HepG2 (cell line): ENCODE results near the gene CLCA1. TPM values are rescaled to one million over a fixed set of nuclear protein-coding genes. Genes with fewer than 3 reads are reported as not detected.

Experiments used
- ATAC-seq: fragments of 200-7000 bp; cut with Tn5 transposase; 3 replicates; pipeline ENCODE4 v1.9.1; 2020; ENCODE audit warnings: mild to moderate bottlenecking, moderate library complexity
- BruUV-seq: library from RNA; stranded (reverse); fragments of 400-500 nt; replicated peaks from 2 replicates; lab custom pipeline; 2021; lab: Mats Ljungman, UMichigan
- CTCF ChIA-PET: fragments of 300-600 bp; formaldehyde crosslinking; extraction: SDS; loops from one replicate; lab custom pipeline; 2021; ENCODE audit warnings: low total read pairs, inconsistent platforms, low intra/inter-chr PET ratio; lab: Yijun Ruan, JAX
- POLR2A ChIA-PET: fragments of 350-600 bp; sonication (Branson Sonifier 250); formaldehyde crosslinking; loops from one replicate; lab custom pipeline; 2020; ENCODE audit warnings: antibody characterized with exemption, inconsistent platforms; lab: Yijun Ruan, JAX
- DNase-seq: peaks from one replicate; pipeline ENCODE4 v3.0.0-alpha.2; 2015; ENCODE audit warnings: low spot score
- FAIRE-seq: peaks from 3 replicates; lab custom pipeline; 2011; peaks lifted over from hg19 to GRCh38; lab: Jason Lieb, UNC
- H2AFZ ChIP-seq: one replicate; pipeline ENCODE4 v1.6.1; 2011; ENCODE audit warnings: low read length, inconsistent platforms
- H3K27ac ChIP-seq: fragments of 300-600 bp; 3 replicates; pipeline ENCODE4 v1.8.0; 2011; ENCODE audit warnings: mixed run types, mild to moderate bottlenecking, mixed read lengths, low read length, inconsistent platforms; ENCODE audit not compliant: insufficient read depth; ENCODE audit errors: extremely low read length
- H3K27me3 ChIP-seq, 2 experiments: fragments of 200-600 bp in 1 of 2; 2 replicates in 1 of 2; 3 replicates in 1 of 2; pipeline versions ENCODE4 v1.6.0 to v1.8.0; 2011; ENCODE audit warnings: low read length in 2 of 2, mild to moderate bottlenecking in 2 of 2, moderate library complexity in 2 of 2, inconsistent platforms in 1 of 2; ENCODE audit not compliant: insufficient read depth in 2 of 2, control insufficient read depth in 1 of 2
- H3K36me3 ChIP-seq, 2 experiments: fragments of 200-600 bp in 1 of 2; replicated peaks in 1 of 2; 2 replicates in 1 of 2; 3 replicates in 1 of 2; pipeline versions ENCODE4 v1.5.1 to v1.8.0; 2011; ENCODE audit warnings: low read length in 2 of 2, inconsistent platforms in 1 of 2; ENCODE audit not compliant: insufficient read depth in 2 of 2, control insufficient read depth in 1 of 2
- H3K4me1 ChIP-seq: 2 replicates; pipeline ENCODE4 v1.5.1; 2012; ENCODE audit warnings: low read length, inconsistent platforms; ENCODE audit not compliant: insufficient read depth
- H3K4me2 ChIP-seq: 2 replicates; pipeline ENCODE4 v1.6.0; 2011; ENCODE audit warnings: low read depth, low read length, inconsistent platforms
- H3K4me3 ChIP-seq, 3 experiments: fragments of 200-600 bp in 1 of 3; sonication (generic), shearing (Covaris generic) in 1 of 3; replicated peaks in 1 of 3; 2 replicates each; pipeline ENCODE4 v1.5.1; 2011 to 2016; ENCODE audit warnings: low read length in 3 of 3, inconsistent platforms in 2 of 3, low read depth in 2 of 3, mild to moderate bottlenecking in 2 of 3, control low read depth in 1 of 3, mixed read lengths in 1 of 3; ENCODE audit not compliant: insufficient read depth in 1 of 3
- H3K79me2 ChIP-seq: one replicate; pipeline ENCODE4 v1.6.1; 2011; ENCODE audit warnings: low read length, inconsistent platforms; ENCODE audit not compliant: insufficient read depth
- H3K9ac ChIP-seq: 2 replicates; pipeline ENCODE4 v1.6.0; 2011; ENCODE audit warnings: mild to moderate bottlenecking, low read depth, low read length, inconsistent platforms; ENCODE audit not compliant: insufficient read depth
- H3K9me3 ChIP-seq: 2 replicates; pipeline ENCODE4 v1.5.1; 2012; ENCODE audit warnings: mild to moderate bottlenecking, low read length
- H4K20me1 ChIP-seq: 2 replicates; pipeline ENCODE4 v1.6.0; 2011; ENCODE audit warnings: inconsistent platforms, mild to moderate bottlenecking, low read length, moderate library complexity; ENCODE audit not compliant: insufficient read depth
- DR1 ChIP-seq: sonication (generic); formaldehyde crosslinking; IDR thresholded peaks from 2 replicates; pipeline ENCODE4 v1.8.0; 2021; ENCODE audit warnings: mild to moderate bottlenecking, missing genetic modification reagents, inconsistent platforms
- GABPB1 ChIP-seq: IDR thresholded peaks from 2 replicates; pipeline ENCODE4 v1.6.1; 2016; ENCODE audit warnings: mild to moderate bottlenecking, missing genetic modification reagents, moderate library complexity, missing compliant biosample characterization
- GTF3A ChIP-seq: sonication (generic); formaldehyde crosslinking; conservative IDR thresholded peaks from 2 replicates; pipeline ENCODE4 v1.4.0; 2020; ENCODE audit warnings: mild to moderate bottlenecking, missing genetic modification reagents
- MED8 ChIP-seq: sonication (generic); formaldehyde crosslinking; IDR thresholded peaks from 2 replicates; pipeline ENCODE4 v1.8.1; 2023; ENCODE audit warnings: mild to moderate bottlenecking, missing genetic modification reagents; ENCODE audit not compliant: insufficient replicate concordance
- MEIS2 ChIP-seq: sonication (generic); formaldehyde crosslinking; IDR thresholded peaks from 2 replicates; pipeline ENCODE4 v1.9.0; 2021; ENCODE audit warnings: mild to moderate bottlenecking, missing genetic modification reagents
- NFYB ChIP-seq: sonication (generic); formaldehyde crosslinking; IDR thresholded peaks from 2 replicates; pipeline ENCODE4 v1.4.0; 2020; ENCODE audit warnings: missing genetic modification reagents
- TEAD2 ChIP-seq: sonication (generic); formaldehyde crosslinking; IDR thresholded peaks from 2 replicates; pipeline ENCODE4 v1.9.0; 2021; ENCODE audit warnings: missing genetic modification reagents
- TOE1 ChIP-seq: sonication (generic); formaldehyde crosslinking; IDR thresholded peaks from 2 replicates; pipeline ENCODE4 v1.4.0; 2020; ENCODE audit warnings: mild to moderate bottlenecking, missing genetic modification reagents
- TOPORS ChIP-seq: sonication (generic); formaldehyde crosslinking; IDR thresholded peaks from 2 replicates; pipeline ENCODE4 v1.8.0; 2023; ENCODE audit warnings: mild to moderate bottlenecking, missing genetic modification reagents
- ZNF232 ChIP-seq: sonication (generic); formaldehyde crosslinking; IDR thresholded peaks from 2 replicates; pipeline ENCODE4 v1.4.0; 2020; ENCODE audit warnings: missing genetic modification reagents, borderline replicate concordance
- ZNF350 ChIP-seq: sonication (generic); formaldehyde crosslinking; IDR thresholded peaks from 2 replicates; pipeline ENCODE4 v1.4.0; 2020; ENCODE audit warnings: mild to moderate bottlenecking, low read depth, missing genetic modification reagents, borderline replicate concordance
- ZNF496 ChIP-seq: sonication (generic); formaldehyde crosslinking; IDR thresholded peaks from 2 replicates; pipeline ENCODE4 v1.8.1; 2023; ENCODE audit warnings: mild to moderate bottlenecking, moderate library complexity, missing genetic modification reagents; ENCODE audit not compliant: insufficient replicate concordance
- ZNF678 ChIP-seq: sonication (generic); formaldehyde crosslinking; IDR thresholded peaks from 2 replicates; pipeline ENCODE4 v1.4.0; 2020; ENCODE audit warnings: mild to moderate bottlenecking, missing genetic modification reagents
- ZNF841 ChIP-seq: sonication (generic); formaldehyde crosslinking; IDR thresholded peaks from 2 replicates; pipeline ENCODE4 v1.8.1; 2023; ENCODE audit warnings: missing genetic modification reagents, borderline replicate concordance
- ZNF879 ChIP-seq: sonication (generic); formaldehyde crosslinking; IDR thresholded peaks from 2 replicates; pipeline ENCODE4 v1.8.1; 2023; ENCODE audit warnings: missing genetic modification reagents
- ZZZ3 ChIP-seq: sonication (generic); formaldehyde crosslinking; IDR thresholded peaks from 2 replicates; pipeline ENCODE4 v1.4.0; 2020; ENCODE audit warnings: missing genetic modification reagents, mild to moderate bottlenecking, borderline replicate concordance
- in situ Hi-C: cut with HindIII; loops from 2 replicates; pipeline ENCODE4 v1.10.0; 2017; ENCODE audit warnings: low pct_unique_long_range_greater_than_20kb; ENCODE audit not compliant: extremely low pct_ligation_motif_present
- intact Hi-C: fragments of 100-400 bp; cut with micrococcal nuclease; formaldehyde crosslinking; loops from one replicate; pipeline ENCODE4 v1.10.0; 2022; ENCODE audit not compliant: unreplicated experiment
- polyA plus RNA-seq, 8 experiments: library from polyadenylated mRNA; depleted of rRNA in 3 of 8; stranded (reverse) in 7 of 8; unstranded in 1 of 8; fragments of >200 nt; fragmentation: Illumina TruSeq in 4 of 8; extraction: Trizol in 4 of 8; gene quantifications; 2 replicates each; pipeline versions ENCODE4 v1.2.1 to v1.2.3, GENCODE V29; 2011 to 2016; ENCODE audit warnings: low read depth in 4 of 8, missing spikeins in 1 of 8, mixed read lengths in 1 of 8; ENCODE audit not compliant: insufficient read depth in 1 of 8
- total RNA-seq, 5 experiments: library from RNA; depleted of rRNA; stranded (reverse); fragments of >200 nt; fragmentation: Illumina TruSeq; extraction: Trizol; gene quantifications; 2 replicates each; pipeline ENCODE4 v1.2.3, GENCODE V29; 2016; ENCODE audit warnings: low read depth in 1 of 5
- TF ChIP-seq, protein P1 (sequence below): sonication (generic); formaldehyde crosslinking; IDR thresholded peaks from 2 replicates; pipeline ENCODE4 v1.4.0; 2020; ENCODE audit warnings: missing genetic modification reagents; ENCODE audit errors: not compliant biosample characterization

Gene CLCA1
- total and polyA plus RNA-seq, 2 of the 13 experiments (the other 11 are each of a cell fraction or from before 2014, with no cell fraction given), result not detected

DNA sequence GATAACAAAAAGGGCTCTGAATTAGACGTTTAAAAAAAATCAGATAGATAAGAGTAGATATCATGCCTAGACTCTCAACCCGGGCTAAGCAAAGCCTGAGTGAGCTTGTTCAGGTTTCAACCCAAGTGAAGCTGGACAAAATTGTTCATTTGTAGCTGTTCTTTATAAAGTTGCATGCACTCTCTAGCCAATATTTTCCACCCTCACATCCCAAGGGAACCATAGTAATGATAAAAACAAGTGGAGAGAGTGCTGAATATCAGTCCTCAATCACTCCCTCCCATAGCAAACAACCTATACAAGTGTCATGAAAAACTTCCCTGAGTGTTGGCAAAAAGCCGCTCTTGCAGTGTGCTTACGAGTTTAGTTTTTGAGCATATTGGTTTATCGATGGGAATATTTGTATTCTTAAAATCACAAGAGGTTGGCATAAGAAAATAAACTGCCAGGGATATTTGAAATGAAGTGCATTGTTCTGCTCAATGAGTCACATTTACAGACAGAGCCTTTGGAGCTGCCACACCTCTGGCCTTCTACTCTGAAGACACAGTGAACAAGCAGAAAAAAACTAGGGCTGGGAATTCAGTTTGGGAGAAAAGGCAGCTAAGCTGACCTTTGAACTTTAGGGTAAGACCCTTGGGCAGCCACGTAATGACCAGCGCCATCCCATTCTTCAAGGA is 47.0 kb upstream of the CLCA1 start (continued):
- TF ChIP-seq GABPB1 (CRISPR knock-in tag), result no peak

DNA sequence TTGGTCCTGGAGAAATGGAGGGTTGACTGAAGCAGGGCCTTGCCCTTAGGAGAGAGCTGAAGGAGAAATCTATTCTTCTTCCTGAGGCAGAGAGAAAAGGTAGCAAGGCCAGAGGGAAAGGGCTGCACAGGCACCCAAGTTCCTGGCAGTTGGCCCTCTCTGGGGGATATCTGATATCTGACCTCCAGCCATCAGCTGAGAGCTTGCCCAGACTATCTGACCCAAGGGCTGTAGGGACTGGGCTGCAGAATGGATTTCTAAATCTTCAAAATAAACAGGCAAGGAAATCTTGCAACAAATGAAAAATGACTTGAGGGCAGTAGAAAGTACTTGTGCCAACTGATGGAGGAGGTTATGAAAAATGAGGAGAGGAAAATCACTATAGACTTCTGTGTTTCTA is 45.3 kb upstream of the CLCA1 start:
- POLR2A ChIA-PET, result no interaction called here
- no peak overlapping the region for H2AFZ ChIP-seq

More for the DNA sequence above, 45.3 kb upstream of the CLCA1 start:
- H3K36me3 ChIP-seq, result no peaks in the 10 kb centered on the region
- H3K9ac ChIP-seq, result no peak overlapping the region
- no peak overlapping the region for H3K4me3 ChIP-seq
- FAIRE-seq, result no peak
- no peak overlapping the region for H3K4me2 ChIP-seq
- TF ChIP-seq MED8 (no peak), ZNF678 (CRISPR knock-in tag) (no peak), ZZZ3 (CRISPR knock-in tag) (no peak), ZNF841 (CRISPR knock-in tag) (no peak), TOPORS (CRISPR knock-in tag) (no peak), ZNF232 (CRISPR knock-in tag) (no peak), TEAD2 (CRISPR knock-in tag) (no peak), ZNF496 (no peak), DR1 (no peak), NFYB (CRISPR knock-in tag) (no peak), MEIS2 (CRISPR knock-in tag) (no peak), GTF3A (CRISPR knock-in tag) (no peak), TOE1 (no peak), ZNF879 (CRISPR knock-in tag) (no peak), ZNF350 (CRISPR knock-in tag) (no peak)
- TF ChIP-seq, protein P1, sequence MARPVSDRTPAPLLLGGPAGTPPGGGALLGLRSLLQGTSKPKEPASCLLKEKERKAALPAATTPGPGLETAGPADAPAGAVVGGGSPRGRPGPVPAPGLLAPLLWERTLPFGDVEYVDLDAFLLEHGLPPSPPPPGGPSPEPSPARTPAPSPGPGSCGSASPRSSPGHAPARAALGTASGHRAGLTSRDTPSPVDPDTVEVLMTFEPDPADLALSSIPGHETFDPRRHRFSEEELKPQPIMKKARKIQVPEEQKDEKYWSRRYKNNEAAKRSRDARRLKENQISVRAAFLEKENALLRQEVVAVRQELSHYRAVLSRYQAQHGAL (CRISPR knock-in tag), result no peak
- TF ChIP-seq, all 625 proteins: peak for 0
- ATAC-seq (no peak), DNase-seq (no peak)
- intact Hi-C loops (no loop called here), in situ Hi-C loops (no loop called here)
- Histone ChIP-seq H3K27me3 (no peaks in the 10 kb centered on the region), H3K27ac (no peak overlapping the region), H4K20me1 (no peaks in the 10 kb centered on the region), H3K9me3 (no peaks in the 10 kb centered on the region), H3K79me2 (no peaks in the 10 kb centered on the region), H3K4me1 (no peaks in the 10 kb centered on the region)
- no TSS peak for BruUV-seq
- CTCF ChIA-PET, result no interaction called here
